ENCODE data around the gene ABCC8.
A peak's percentile ranks its signal among the peaks of the same experiment; 100 is the strongest.

Gene ABCC8

GRCh38 chr11:17384002-17384511 lies 92.6 kb downstream of the ABCC8 start:
- FAIRE-seq = peak; percentile 60

GRCh38 chr11:17383461-17383860 lies 93.2 kb downstream of the ABCC8 start:
- FAIRE-seq = no peak

GRCh38 chr11:17382046-17382728 lies 94.5 kb downstream of the ABCC8 start:
- FAIRE-seq = no peak

GRCh38 chr11:17381156-17381555 lies 95.5 kb downstream of the ABCC8 start:
- no peak for FAIRE-seq

GRCh38 chr11:17379383-17380180 lies 97.1 kb downstream of the ABCC8 start:
- FAIRE-seq = no peak

GRCh38 chr11:17378655-17379054 lies 98.0 kb downstream of the ABCC8 start:
- no peak for FAIRE-seq

- FAIRE-seq = no peak
These were observed 100.2 kb downstream of the ABCC8 start for GRCh38 chr11:17376493-17376892.

- no peak for FAIRE-seq
These were observed 101.1 kb downstream of the ABCC8 start for GRCh38 chr11:17375547-17375946.

- FAIRE-seq = no peak
These were observed 105.0 kb downstream of the ABCC8 start for GRCh38 chr11:17371614-17372013.

GRCh38 chr11:17369684-17370243 lies 106.9 kb downstream of the ABCC8 start:
- FAIRE-seq = no peak

- no peak for FAIRE-seq
These were observed 107.6 kb downstream of the ABCC8 start for GRCh38 chr11:17369094-17369493.

- FAIRE-seq = no peak
These were observed 108.1 kb downstream of the ABCC8 start for GRCh38 chr11:17368551-17368950.

GRCh38 chr11:17366495-17366894 lies 110.2 kb downstream of the ABCC8 start:
- FAIRE-seq = no peak

GRCh38 chr11:17354601-17354991 lies 122.0 kb downstream of the ABCC8 start:
- FAIRE-seq = peak; percentile 62

- FAIRE-seq = peak; percentile 79
These were observed 122.6 kb downstream of the ABCC8 start for GRCh38 chr11:17353821-17354600.

- FAIRE-seq = no peak
These were observed 123.5 kb downstream of the ABCC8 start for GRCh38 chr11:17352950-17353820.

GRCh38 chr11:17351510-17352176 lies 125.0 kb downstream of the ABCC8 start, which contains the start of gene NCR3LG1:
Gene NCR3LG1 (plus strand): TSS chr11:17351800. CDS start chr11:17351970, 170 bp downstream.
- FAIRE-seq = no peak

- no peak for FAIRE-seq
These were observed 125.5 kb downstream of the ABCC8 start for GRCh38 chr11:17351172-17351509.

GRCh38 chr11:17350455-17351171 lies 126.0 kb downstream of the ABCC8 start:
- no peak for FAIRE-seq

- FAIRE-seq = no peak
These were observed 129.0 kb downstream of the ABCC8 start for GRCh38 chr11:17347676-17348075.

GRCh38 chr11:17343907-17344306 lies 132.7 kb downstream of the ABCC8 start:
- no peak for FAIRE-seq
